ENCODE results near the gene DLD. TPM values are rescaled to one million over a fixed set of nuclear protein-coding genes. Genes with fewer than 3 reads are reported as not detected.
A peak's percentile ranks its signal among the peaks of the same experiment; 100 is the strongest.
"Not testable (repeated sequence)": the region's sequence is repeated elsewhere in the genome, so short reads cannot be mapped to it uniquely, and the experiment has no call there.

The DLD gene
- total RNA-seq, 2 experiments from 2014 or later = 121 to 128 TPM

DNA sequence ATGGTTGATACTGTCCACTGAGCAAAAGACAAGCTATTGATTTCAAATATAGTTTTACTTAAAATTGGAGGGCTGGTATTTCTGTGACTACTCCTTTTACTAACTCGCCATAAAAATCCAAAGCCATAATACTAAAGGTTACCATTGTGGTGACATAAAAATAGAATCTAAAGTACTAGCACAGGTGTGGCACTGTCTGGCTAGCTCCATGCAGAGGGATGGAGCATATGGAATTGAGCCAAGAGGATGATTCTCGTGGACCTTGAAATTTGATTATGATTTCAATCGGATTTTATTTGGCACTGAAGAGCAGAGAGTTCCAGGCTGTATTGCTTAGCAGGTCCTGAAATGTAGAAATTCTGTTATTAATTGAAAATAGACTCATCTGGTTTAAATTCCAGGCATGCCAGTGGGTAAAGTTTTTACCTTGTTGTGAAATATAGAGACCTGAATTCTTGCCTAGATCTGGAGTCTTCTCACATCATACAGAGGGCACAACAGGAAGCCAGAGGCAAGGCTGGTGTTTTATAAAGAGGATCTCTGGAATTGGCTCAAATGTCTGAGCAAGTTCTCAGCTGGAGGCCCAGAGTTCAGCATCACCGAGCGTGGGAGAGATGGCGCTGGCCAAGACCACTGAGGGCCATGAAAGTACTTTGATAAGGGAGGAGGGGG is 29.9 kb upstream of the DLD start:
- Mint-ChIP-seq H3K27ac (no peak overlapping the region), H3K4me1 (peaks cover 26% of the 10 kb centered on the region), H3K9me3 (peaks cover 2% of the 10 kb centered on the region), H3K27me3 (peaks cover 3% of the 10 kb centered on the region), H3K36me3 (no peaks in the 10 kb centered on the region), H3K4me3 (no peak overlapping the region)
- DNase-seq = no peak

DNA sequence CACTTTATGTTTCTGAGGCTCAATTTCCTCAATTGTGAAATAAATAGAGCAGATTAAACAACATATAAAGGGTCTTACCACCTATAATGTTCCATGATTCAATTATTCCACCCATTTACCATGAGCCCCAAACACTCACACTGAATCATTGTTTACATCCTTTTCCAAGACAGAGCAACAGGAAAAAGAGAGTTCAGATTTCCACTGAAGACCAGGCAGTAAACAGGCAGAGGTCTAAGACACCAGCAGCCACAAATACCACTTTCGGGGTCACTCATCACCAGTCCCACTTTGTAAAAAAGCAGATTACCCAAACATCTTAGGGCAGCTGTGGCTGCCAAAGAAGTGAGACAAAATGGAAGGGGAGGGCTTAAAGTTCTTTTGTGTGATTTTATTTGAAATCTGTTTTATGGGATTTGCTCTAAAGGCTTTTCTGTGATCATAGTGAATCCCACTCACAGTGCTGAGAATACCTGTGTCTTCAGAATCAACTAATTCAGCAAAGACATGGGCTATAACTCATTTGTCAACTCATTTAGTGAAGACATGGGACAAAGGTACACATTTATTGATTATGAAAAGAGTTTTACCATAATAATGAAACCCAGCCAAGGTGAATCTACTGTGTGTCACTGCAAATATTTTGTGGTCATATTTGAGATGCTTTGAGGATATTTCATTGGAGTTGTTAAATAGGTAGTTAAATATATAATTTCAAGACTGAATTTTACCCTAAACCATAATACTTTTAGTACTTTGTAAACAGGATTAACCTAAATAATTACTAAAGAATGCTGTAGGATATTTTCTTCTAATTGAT is 24.8 kb upstream of the DLD start:
- Mint-ChIP-seq H3K36me3 (no peaks in the 10 kb centered on the region), H3K4me1 (peaks cover 11% of the 10 kb centered on the region), H3K9me3 (peaks cover 2% of the 10 kb centered on the region), H3K27me3 (peaks cover 3% of the 10 kb centered on the region), H3K4me3 (no peak overlapping the region), H3K27ac (peak overlapping the region; percentile 87)
- DNase-seq = peak; percentile 49

DNA sequence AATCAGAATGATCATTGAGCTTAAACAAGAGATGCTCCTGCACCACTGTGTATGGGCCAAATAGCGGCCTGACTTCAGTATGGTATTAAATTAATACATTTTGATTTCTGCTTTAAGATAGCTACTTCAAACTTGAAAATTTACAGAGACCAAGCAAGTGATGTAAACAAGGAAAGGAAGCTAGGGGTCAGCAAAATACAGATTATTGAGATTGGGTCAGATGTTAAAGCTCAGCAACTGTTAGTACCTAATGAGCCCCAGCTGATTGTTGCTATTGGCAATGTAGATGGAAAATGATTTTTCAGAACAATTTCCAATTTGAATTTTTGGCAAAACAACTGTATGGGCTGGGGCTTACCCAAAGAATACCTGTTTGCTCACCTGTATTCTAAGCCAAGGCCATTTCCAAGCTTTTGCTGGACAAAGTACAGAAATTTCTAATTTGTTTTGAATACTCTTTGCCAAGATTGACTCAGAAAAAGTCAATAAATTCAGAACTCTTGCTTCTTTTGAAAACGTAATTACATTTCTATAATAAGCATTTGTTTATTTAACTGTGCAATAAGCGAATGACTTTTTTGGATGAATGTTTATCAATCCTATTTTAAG is 23.0 kb upstream of the DLD start:
- Mint-ChIP-seq H3K9me3 (peaks cover 2% of the 10 kb centered on the region), H3K27me3 (peaks cover 3% of the 10 kb centered on the region), H3K27ac (no peak overlapping the region), H3K4me3 (no peak overlapping the region), H3K4me1 (peaks cover 11% of the 10 kb centered on the region), H3K36me3 (no peaks in the 10 kb centered on the region)
- DNase-seq = no peak

DNA sequence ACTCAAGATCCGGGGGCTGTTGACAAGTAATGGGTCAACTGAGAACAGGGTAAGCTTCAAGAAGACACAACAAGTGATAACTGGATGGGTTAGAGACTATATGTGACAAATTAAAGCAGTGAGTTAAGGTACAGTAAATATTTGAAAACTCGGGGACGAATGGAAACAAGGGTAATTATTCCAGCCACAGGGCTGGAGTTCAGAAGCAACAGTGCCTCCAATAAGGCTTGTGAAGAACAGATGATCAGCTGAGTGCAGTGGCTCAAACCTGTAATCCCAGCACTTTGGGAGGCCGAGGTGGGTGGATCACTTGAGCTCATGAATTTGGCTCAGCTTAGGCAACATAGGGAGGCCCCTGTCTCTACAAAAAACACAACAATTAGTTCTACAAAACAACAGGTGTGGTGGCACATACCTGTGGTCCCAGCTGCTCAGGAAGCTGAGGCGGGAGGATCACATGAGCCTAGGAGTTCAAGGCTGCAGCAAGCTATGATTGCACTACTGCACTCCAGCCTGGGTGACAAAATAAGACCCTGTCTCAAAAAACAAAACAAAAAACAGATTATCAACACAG is 20.5 kb upstream of the DLD start:
- Mint-ChIP-seq H3K9me3 (no peaks in the 10 kb centered on the region), H3K27me3 (peaks cover 3% of the 10 kb centered on the region), H3K4me1 (peaks cover 10% of the 10 kb centered on the region), H3K36me3 (no peaks in the 10 kb centered on the region), H3K27ac (no peak overlapping the region), H3K4me3 (no peak overlapping the region)
- DNase-seq = no peak

DNA sequence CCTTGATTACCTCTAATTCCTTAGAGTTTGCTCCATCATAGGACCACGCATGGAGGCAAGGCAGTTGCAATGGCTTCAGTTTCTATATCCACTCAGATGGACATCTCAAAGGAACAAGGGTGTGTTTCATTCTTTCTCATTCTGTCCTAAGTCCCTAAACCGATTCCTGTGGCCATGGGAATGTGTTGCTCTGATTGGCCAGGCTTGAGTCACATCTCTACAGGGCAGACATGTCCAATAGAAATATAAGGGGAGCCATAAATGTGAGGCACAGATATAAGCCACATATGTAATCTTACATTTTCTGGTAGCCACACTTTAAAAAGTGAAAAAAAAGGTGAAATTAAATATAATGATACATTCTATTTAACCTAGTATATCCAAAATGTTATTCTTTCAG is 16.9 kb upstream of the DLD start:
- Mint-ChIP-seq H3K4me1 (peaks cover 2% of the 10 kb centered on the region), H3K4me3 (no peak overlapping the region), H3K9me3 (no peaks in the 10 kb centered on the region), H3K36me3 (no peaks in the 10 kb centered on the region), H3K27ac (no peak overlapping the region), H3K27me3 (no peaks in the 10 kb centered on the region)
- no peak for DNase-seq

DNA sequence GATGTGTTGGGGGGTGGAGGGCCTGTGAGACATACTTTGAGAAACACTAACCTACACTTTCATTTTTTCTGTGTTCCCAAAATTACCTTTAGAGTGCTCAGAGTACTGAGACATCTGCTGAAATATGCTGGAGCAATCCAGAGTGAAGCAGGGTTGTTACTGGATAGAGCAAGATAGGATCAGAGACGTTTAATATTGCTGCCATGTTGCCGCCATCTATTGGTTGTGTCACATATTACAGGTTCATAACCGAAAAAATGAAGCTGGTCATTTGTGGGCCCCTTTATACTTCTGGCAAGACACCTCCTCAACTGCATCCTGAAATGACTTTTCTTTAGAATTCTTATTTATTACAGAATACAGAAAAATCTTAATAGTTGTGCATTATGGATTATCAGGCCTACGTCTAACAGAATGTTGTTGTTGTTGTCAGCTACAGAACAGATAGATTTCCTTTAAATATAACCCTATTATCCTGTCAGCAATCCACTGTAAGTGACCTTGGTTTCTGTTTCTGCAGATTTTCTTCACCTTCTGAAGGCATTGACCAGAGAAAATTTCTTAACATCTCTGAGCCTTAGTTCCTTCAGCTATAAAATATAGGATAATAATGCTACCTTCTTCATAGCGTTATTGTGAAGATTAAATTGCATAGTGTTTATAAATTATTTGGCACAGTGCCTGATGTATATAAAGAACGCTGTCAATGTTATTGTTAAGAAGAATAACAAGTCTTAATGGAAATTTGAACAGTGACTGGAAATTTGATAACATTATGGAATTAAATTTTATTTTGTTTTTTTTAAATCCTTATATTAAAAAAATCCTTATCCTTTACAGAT is 16.2 kb upstream of the DLD start:
- no peaks in the 10 kb centered on the region for H3K36me3 Mint-ChIP-seq
- H3K9me3 Mint-ChIP-seq = no peaks in the 10 kb centered on the region
- H3K4me3 Mint-ChIP-seq = no peak overlapping the region
- no peaks in the 10 kb centered on the region for H3K27me3 Mint-ChIP-seq
- peaks cover 2% of the 10 kb centered on the region for H3K4me1 Mint-ChIP-seq
- peak; percentile 35 for DNase-seq
- no peak overlapping the region for H3K27ac Mint-ChIP-seq

DNA sequence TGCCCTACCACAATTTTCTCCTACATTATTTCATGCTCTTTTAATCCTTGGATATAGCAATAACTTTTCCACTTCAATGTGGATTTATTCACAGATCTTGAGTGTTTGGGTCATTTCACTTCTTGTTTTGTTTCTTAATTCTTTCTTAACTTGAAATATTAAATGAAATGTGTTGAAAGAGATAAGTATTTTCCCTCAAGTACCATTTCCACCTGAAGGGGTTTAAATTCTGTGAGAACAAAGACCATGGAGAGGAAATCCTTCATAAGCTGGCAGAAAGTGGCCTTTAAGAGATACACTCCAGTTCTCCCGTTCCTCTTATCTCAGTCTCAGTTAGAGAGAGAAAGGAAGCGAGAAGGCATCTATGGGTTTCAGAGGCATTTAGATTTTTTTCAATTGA is 14.1 kb upstream of the DLD start:
- H3K9me3 Mint-ChIP-seq = no peaks in the 10 kb centered on the region
- no peaks in the 10 kb centered on the region for H3K36me3 Mint-ChIP-seq
- no peak overlapping the region for H3K27ac Mint-ChIP-seq
- H3K4me1 Mint-ChIP-seq = peaks cover 2% of the 10 kb centered on the region
- no peak for DNase-seq
- H3K27me3 Mint-ChIP-seq = no peaks in the 10 kb centered on the region
- no peak overlapping the region for H3K4me3 Mint-ChIP-seq

DNA sequence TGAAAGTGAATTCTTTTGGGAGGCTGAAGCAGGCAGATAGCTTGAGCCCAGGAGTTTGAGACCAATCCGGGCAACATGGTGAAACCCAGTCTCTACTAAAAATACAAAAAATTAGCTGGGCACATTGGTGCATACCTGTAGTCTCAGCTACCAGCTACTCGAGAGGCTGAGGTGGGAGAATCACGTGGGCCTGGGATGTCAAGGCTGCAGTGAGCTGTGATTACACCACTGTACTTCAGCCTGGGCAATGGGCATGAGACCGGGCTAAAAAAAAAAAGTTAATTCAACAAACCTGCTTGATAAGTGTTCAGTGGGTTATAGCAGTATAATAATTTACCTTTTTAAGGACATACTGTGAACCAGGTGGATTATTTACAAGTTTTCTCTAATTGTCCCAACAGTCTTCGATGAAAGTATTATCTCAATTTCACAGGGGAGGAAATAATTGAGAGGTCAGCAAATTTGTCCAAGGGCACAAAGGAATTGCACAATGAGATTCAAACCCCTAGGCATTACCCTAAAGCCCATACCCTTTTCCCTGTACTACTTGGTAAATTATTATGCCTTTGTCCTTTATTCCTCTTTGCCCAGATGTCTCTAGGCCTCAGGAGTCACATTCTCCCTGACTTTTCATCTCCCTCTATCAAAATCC is 13.1 kb upstream of the DLD start:
- Mint-ChIP-seq H3K9me3 (no peaks in the 10 kb centered on the region), H3K27ac (no peak overlapping the region), H3K4me3 (no peak overlapping the region), H3K4me1 (peaks cover 2% of the 10 kb centered on the region), H3K36me3 (no peaks in the 10 kb centered on the region), H3K27me3 (peaks cover 3% of the 10 kb centered on the region)
- DNase-seq = no peak

DNA sequence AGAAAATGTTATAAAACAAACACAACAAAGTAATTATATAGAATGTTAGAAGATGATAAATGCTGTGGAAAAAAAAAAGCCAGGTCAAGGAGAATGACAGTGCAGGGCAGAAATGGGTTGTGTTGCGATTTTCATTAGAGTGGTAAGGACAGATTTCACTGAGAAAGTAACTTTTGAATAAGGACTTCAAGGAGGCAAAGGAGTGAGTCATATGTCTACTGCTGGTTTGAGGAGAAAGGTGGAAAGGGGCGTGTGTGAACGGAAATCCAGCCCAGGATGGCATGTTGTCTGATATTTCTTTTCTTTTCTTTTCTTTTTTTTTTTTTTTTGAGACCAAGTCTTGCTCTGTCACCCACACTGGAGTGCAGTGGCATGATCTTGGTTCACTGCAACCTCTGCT is 12.3 kb upstream of the DLD start:
- Mint-ChIP-seq H3K4me1 (peaks cover 2% of the 10 kb centered on the region), H3K27me3 (peaks cover 3% of the 10 kb centered on the region), H3K27ac (no peak overlapping the region), H3K4me3 (no peak overlapping the region), H3K36me3 (no peaks in the 10 kb centered on the region), H3K9me3 (no peaks in the 10 kb centered on the region)
- DNase-seq = no peak

DNA sequence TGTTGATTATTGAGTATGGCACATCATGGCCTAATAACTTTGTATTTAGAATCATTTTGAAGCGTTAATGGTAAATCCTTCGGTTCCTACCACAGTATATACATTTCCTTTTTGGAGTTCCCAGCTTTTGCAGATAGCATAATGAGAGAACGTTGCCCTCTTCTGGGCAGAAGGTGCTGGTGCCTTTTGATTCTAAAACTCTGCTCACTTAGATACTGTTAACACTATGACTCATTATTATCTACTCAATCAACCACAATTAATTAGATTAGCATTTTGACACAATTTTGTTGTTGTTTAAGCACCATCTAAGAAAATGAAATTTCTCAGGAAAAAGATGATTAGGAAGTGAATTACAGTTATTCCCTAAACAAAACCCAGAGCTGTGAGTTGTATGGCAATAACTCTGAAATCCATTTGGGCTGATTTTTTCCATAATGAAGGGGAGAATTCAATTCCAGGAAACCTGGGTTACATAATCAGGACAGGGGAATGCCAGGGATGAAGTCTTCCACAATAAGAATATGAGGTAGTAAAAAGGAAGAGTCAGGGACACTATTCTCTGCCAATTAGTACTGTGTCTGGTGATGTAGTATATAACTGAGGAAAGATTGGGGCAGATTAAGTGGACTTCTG is 11.5 kb upstream of the DLD start:
- DNase-seq = no peak

DNA sequence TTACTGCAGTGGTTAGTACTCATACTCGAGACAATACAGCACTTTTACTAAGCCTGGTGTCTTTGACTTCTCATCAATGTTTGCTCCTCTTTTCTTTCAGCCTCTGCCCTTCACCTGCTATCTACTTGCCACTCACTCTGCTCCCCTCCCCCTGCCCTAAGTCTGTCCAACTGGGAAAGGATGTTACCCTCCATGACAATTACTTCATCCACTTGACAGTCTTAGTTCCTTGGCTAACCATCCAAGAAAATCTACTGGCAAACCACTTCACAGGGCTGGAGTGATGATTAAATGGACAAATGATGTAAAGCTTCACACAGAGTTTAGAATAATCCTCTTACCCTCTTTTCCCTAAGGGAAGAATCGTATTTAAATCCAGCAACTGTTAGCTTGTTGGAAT is 8.2 kb upstream of the DLD start:
- H3K9me3 Mint-ChIP-seq = no peaks in the 10 kb centered on the region
- no peaks in the 10 kb centered on the region for H3K4me1 Mint-ChIP-seq
- no peak overlapping the region for H3K4me3 Mint-ChIP-seq
- no peaks in the 10 kb centered on the region for H3K36me3 Mint-ChIP-seq
- peaks cover 8% of the 10 kb centered on the region for H3K27me3 Mint-ChIP-seq
- no peak for DNase-seq
- no peak overlapping the region for H3K27ac Mint-ChIP-seq

More for the DNA sequence above, 11.5 kb upstream of the DLD start:
- no peak overlapping the region for H3K27ac Mint-ChIP-seq
- peaks cover 8% of the 10 kb centered on the region for H3K27me3 Mint-ChIP-seq
- H3K36me3 Mint-ChIP-seq = no peaks in the 10 kb centered on the region
- no peak overlapping the region for H3K4me3 Mint-ChIP-seq
- H3K4me1 Mint-ChIP-seq = peaks cover under 1% of the 10 kb centered on the region
- no peaks in the 10 kb centered on the region for H3K9me3 Mint-ChIP-seq

DNA sequence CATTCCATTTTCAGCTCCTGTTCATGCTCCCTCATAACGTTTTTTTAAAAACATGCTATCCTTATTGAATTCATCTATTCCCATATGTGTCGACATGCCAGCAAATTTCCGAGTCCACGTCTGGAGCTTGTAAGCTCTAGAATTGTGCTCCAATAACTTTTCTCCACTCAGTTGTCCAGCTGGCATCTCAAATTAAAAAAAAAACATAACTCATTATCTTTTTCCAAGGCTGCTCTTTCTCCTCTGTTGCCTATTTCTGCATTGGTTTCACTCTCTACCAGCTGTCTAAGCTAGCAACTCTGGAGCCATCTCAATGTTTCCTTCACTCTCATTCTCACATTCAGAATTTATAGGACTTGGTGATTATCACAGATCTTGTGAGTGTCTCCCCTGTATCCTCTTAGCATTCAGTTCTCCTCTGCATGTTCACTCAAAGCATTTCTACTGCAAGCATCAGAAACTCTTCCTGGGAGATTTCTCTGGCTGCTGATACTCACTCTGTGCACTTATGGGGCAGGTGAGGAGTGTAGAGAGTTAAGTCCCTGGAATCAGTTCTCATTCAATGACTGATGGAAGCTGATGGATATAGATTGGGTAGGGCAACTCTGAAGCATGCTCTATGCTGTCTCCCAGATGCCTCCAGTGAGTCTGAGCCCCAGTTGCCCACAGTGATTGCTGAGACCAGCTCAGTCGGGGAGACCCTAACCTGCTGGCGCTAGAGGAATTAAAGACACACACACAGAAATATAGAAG is 6.7 kb upstream of the DLD start:
- H3K27me3 Mint-ChIP-seq = peaks cover 8% of the 10 kb centered on the region
- no peak for DNase-seq
- no peaks in the 10 kb centered on the region for H3K36me3 Mint-ChIP-seq
- H3K4me1 Mint-ChIP-seq = no peaks in the 10 kb centered on the region
- H3K4me3 Mint-ChIP-seq = no peak overlapping the region
- peaks cover 2% of the 10 kb centered on the region for H3K9me3 Mint-ChIP-seq
- no peak overlapping the region for H3K27ac Mint-ChIP-seq

DNA sequence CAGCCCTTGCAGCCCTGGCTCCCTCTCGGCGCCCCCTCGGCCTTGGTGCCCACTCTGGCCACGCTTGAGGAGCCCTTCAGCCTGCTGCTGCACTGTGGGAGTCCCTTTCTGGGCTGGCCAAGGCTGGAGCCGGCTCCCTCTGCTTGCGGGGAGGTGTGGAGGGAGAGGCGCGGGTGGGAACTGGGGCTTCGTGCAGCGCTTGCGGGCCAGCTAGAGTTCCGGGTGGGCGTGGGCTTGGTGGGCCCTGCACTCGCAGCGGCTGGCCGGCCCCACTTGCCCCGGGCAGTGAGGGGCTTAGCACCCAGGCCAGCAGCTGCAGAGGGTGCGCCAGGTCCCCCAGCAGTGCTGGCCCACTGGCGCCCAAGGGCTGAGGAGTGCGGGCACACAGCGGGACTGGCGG is 3.2 kb upstream of the DLD start:
- DNase-seq, H3K27me3 Mint-ChIP-seq, H3K9me3 Mint-ChIP-seq, H3K4me3 Mint-ChIP-seq, H3K27ac Mint-ChIP-seq, H3K36me3 Mint-ChIP-seq: not testable (repeated sequence)
- peaks cover 11% of the 10 kb centered on the region for H3K4me1 Mint-ChIP-seq
